ENCODE data around the gene D2HGDH. TPM values are rescaled to one million over a fixed set of nuclear protein-coding genes. Genes with fewer than 3 reads are reported as not detected.
"Not testable (repeated sequence)": the region's sequence is repeated elsewhere in the genome, so short reads cannot be mapped to it uniquely, and the experiment has no call there.

Gene D2HGDH
- total RNA-seq, 4 donors from 2014 or later = 20.2 to 34.4 (median 23.0) TPM

GRCh38 chr2:241741016-241741415 is 6.6 kb downstream of the D2HGDH start:
- TF ChIP-seq POLR2A (IDR thresholded peaks at IDR 0.05) = no peak
- TF ChIP-seq CTCF (IDR thresholded peaks at IDR 0.05) = no peak
- Histone ChIP-seq H3K9me3 (no peaks in the 10 kb centered on the region), H3K4me3 (replicated peaks in 1 of 3) (no peak overlapping the region), H3K36me3 (peaks cover 14 to 15% of the 10 kb centered on the region in 2 donors), H3K4me1 (peaks cover 0 to 14% of the 10 kb centered on the region in 2 donors), H3K27me3 (no peaks in the 10 kb centered on the region), H3K27ac (no peak overlapping the region)
- DNase-seq = no peak
- 77 to 90% methylated on average over 10 of the region's 10 CpGs for WGBS, 2 donors
- intact Hi-C loops (cut with DNase I) = no loop called here

GRCh38 chr2:241742320-241742939 is 8.0 kb downstream of the D2HGDH start:
- peaks cover 14 to 15% of the 10 kb centered on the region in 2 donors for H3K36me3 ChIP-seq
- no peak overlapping the region for H3K4me3 ChIP-seq (replicated peaks in 1 of 3)
- H3K9me3 ChIP-seq = no peaks in the 10 kb centered on the region
- peaks cover 0 to 8% of the 10 kb centered on the region in 2 donors for H3K4me1 ChIP-seq
- TF ChIP-seq CTCF (IDR thresholded peaks at IDR 0.05) (no peak), POLR2A (IDR thresholded peaks at IDR 0.05) (no peak)
- WGBS, 2 donors = 97 to 98% methylated on average over 24 to 25 of the region's 28 CpGs
- DNase-seq = no peak
- intact Hi-C loops (cut with DNase I) = no loop called here
- H3K27me3 ChIP-seq = no peaks in the 10 kb centered on the region
- H3K27ac ChIP-seq = no peak overlapping the region

GRCh38 chr2:241743008-241743407 is 8.6 kb downstream of the D2HGDH start:
- 88 to 97% methylated on average over 5 of the region's 15 CpGs for WGBS, 2 donors
- DNase-seq; H3K9me3 ChIP-seq; H3K27me3 ChIP-seq; H3K4me1 ChIP-seq; H3K27ac ChIP-seq; intact Hi-C loops (cut with DNase I); H3K4me3 ChIP-seq (replicated peaks in 1 of 3): not testable (repeated sequence)
- H3K36me3 ChIP-seq = peaks cover 14 to 15% of the 10 kb centered on the region in 2 donors

- intact Hi-C loops (cut with DNase I) = no loop called here
- no peaks in the 10 kb centered on the region for H3K27me3 ChIP-seq
- H3K4me3 ChIP-seq (replicated peaks in 1 of 3) = no peak overlapping the region
- H3K27ac ChIP-seq = no peak overlapping the region
- TF ChIP-seq POLR2A (IDR thresholded peaks at IDR 0.05) (no peak), CTCF (IDR thresholded peaks at IDR 0.05) (no peak)
- DNase-seq = no peak
- no peaks in the 10 kb centered on the region for H3K9me3 ChIP-seq
- WGBS, 2 donors = 94 to 99% methylated on average over 9 to 10 of the region's 16 CpGs
- H3K4me1 ChIP-seq = no peaks in the 10 kb centered on the region
- H3K36me3 ChIP-seq = peaks cover 14 to 15% of the 10 kb centered on the region in 2 donors
Observed at GRCh38 chr2:241743620-241744019, 9.2 kb downstream of the D2HGDH start.

GRCh38 chr2:241744028-241744754 is 9.8 kb downstream of the D2HGDH start:
- Histone ChIP-seq H3K27ac (no peak overlapping the region), H3K4me3 (replicated peaks in 1 of 3) (no peak overlapping the region), H3K27me3 (no peaks in the 10 kb centered on the region), H3K4me1 (no peaks in the 10 kb centered on the region), H3K9me3 (no peaks in the 10 kb centered on the region), H3K36me3 (peaks cover 14 to 17% of the 10 kb centered on the region in 2 donors)
- no peak for DNase-seq
- WGBS, 2 donors = 93 to 94% methylated on average over 15 to 19 of the region's 24 CpGs
- intact Hi-C loops (cut with DNase I) = no loop called here
- no peak for TF ChIP-seq CTCF (IDR thresholded peaks at IDR 0.05)
- TF ChIP-seq POLR2A (IDR thresholded peaks at IDR 0.05) = no peak

All from thyroid gland (tissue), 4 donors.